ENCODE measurements around the gene AK8. TPM values are rescaled to one million over a fixed set of nuclear protein-coding genes. Genes with fewer than 3 reads are reported as not detected.

The AK8 gene
- total RNA-seq, 1 donor from 2014 or later: 0.25 TPM

DNA sequence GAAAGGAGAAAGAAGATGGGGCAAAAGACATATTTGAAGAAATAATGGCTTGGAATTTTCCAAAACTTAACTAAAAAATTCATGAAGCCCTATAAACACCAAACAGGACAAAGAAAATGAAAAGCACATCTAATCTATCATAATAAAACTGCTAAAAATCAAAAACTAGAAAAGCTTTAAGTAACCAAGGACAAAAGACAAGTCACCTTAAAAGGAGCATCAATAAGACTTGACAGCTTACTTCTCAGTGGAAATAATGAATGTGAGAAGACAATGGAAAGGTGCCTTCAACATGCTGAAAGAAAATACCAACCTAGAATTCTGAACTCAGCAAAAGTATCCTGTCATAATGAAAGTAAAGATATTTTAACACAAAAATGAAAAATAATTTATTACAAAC, 180.9 kb downstream of the AK8 start:
- Histone ChIP-seq H3K36me3 (no peaks in the 10 kb centered on the region), H3K4me3 (no peak overlapping the region), H3K27ac (no peak overlapping the region), H3K4me1 (no peaks in the 10 kb centered on the region), H3K9me3 (peaks cover 16% of the 10 kb centered on the region), H3K27me3 (no peaks in the 10 kb centered on the region)
- TF ChIP-seq POLR2A (IDR thresholded peaks at IDR 0.05): no peak
- intact Hi-C loops (cut with DNase I): no loop called here
- no peak for DNase-seq (ENCODE audit: extremely low spot score in 2 of 2)

DNA sequence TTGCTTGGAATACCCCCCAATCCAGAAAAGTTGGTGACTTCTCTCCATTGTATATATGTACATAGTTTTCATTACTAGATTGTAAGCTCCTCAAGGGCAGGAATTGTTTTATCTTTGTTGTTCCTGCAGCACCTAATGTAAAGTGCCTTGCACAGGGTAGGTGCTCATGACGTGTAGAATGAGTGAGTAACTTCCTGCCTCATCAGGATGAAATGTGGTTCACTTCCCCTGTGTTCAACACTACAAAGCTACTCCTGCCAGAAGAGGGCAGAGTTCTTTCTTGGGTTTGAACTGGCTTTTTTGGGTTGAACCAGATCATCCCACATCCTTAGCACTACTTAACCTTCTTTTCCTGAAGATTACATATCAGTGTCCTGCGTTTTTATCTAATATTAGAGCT, 183.9 kb downstream of the AK8 start:
- Histone ChIP-seq H3K9me3 (peaks cover 16% of the 10 kb centered on the region), H3K4me1 (no peaks in the 10 kb centered on the region), H3K36me3 (peaks cover 0 to 15% of the 10 kb centered on the region in 2 donors), H3K27ac (no peak overlapping the region), H3K27me3 (no peaks in the 10 kb centered on the region), H3K4me3 (no peak overlapping the region)
- TF ChIP-seq POLR2A (IDR thresholded peaks at IDR 0.05) (no peak), POLR2AphosphoS5 (IDR thresholded peaks at IDR 0.05; ENCODE audit: insufficient read depth in 1 of 2, low read depth in 1 of 2) (peak in 1 of 2 donors; percentile 31)
- intact Hi-C loops (cut with DNase I): no loop called here
- no peak for DNase-seq (ENCODE audit: extremely low spot score in 2 of 2)

GRCh38 chr9:132690696-132691095, 187.4 kb downstream of the AK8 start:
- Histone ChIP-seq H3K27ac (no peak overlapping the region), H3K27me3 (no peaks in the 10 kb centered on the region), H3K36me3 (peaks cover 0 to 48% of the 10 kb centered on the region in 2 donors), H3K4me1 (no peaks in the 10 kb centered on the region), H3K4me3 (no peak overlapping the region), H3K9me3 (no peaks in the 10 kb centered on the region)
- no peak for DNase-seq (ENCODE audit: extremely low spot score in 2 of 2)
- intact Hi-C loops (cut with DNase I): no loop called here
- TF ChIP-seq, protein P1, sequence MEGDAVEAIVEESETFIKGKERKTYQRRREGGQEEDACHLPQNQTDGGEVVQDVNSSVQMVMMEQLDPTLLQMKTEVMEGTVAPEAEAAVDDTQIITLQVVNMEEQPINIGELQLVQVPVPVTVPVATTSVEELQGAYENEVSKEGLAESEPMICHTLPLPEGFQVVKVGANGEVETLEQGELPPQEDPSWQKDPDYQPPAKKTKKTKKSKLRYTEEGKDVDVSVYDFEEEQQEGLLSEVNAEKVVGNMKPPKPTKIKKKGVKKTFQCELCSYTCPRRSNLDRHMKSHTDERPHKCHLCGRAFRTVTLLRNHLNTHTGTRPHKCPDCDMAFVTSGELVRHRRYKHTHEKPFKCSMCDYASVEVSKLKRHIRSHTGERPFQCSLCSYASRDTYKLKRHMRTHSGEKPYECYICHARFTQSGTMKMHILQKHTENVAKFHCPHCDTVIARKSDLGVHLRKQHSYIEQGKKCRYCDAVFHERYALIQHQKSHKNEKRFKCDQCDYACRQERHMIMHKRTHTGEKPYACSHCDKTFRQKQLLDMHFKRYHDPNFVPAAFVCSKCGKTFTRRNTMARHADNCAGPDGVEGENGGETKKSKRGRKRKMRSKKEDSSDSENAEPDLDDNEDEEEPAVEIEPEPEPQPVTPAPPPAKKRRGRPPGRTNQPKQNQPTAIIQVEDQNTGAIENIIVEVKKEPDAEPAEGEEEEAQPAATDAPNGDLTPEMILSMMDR (IDR thresholded peaks at IDR 0.05): no peak
- TF ChIP-seq POLR2AphosphoS5 (IDR thresholded peaks at IDR 0.05; ENCODE audit: insufficient read depth in 1 of 2, low read depth in 1 of 2) (no peak), POLR2A (IDR thresholded peaks at IDR 0.05) (no peak)

DNA sequence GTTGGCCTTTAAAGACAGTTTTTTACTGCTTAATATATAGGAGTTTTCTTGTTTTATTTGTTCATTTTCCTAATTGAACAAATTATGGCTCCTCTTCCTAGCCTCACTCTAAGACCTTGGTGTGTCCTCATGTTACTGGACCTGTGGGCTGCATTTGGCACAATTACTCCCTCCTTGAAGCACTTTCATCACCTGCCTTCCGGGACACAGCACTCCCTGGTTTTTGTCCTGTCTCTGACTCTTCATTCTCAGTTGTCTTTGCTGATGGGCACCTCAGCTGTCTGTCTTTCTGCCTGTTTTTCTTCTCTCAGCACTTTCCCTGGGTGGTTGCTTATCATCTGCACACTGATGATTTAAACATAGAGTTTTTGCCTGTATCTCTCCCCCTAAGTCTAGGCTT, 194.2 kb downstream of the AK8 start:
- Histone ChIP-seq H3K36me3 (peaks cover 0 to 81% of the 10 kb centered on the region in 2 donors), H3K9me3 (no peaks in the 10 kb centered on the region), H3K27ac (no peak overlapping the region), H3K27me3 (no peaks in the 10 kb centered on the region), H3K4me3 (no peak overlapping the region), H3K4me1 (no peaks in the 10 kb centered on the region)
- DNase-seq (ENCODE audit: extremely low spot score in 2 of 2): no peak
- intact Hi-C loops (cut with DNase I): no loop called here
- TF ChIP-seq POLR2AphosphoS5 (IDR thresholded peaks at IDR 0.05; ENCODE audit: insufficient read depth in 1 of 2, low read depth in 1 of 2): no peak
- TF ChIP-seq, protein P1 (IDR thresholded peaks at IDR 0.05): no peak
- TF ChIP-seq POLR2A (IDR thresholded peaks at IDR 0.05): no peak

DNA sequence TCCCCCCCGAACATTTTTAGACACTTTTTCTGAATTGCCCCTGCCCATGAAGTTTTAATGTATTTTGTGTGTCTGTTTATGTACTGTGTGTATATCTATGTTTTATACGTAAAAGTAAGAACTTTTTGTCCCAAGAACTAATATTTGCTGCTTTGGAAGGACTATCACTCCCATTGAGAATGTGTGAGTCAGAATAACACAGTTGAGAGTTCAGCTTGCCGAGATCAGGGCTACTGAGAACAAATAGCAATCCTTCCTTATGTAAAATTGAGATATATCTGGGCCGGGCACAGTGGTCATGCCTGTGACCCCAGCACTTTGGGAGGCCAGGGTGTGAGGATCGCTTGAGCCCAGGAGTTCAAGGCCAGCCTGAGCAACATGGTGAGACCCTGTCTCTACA, 196.5 kb downstream of the AK8 start:
- no peak for DNase-seq (ENCODE audit: extremely low spot score in 2 of 2)
- no peak for TF ChIP-seq POLR2AphosphoS5 (IDR thresholded peaks at IDR 0.05; ENCODE audit: insufficient read depth in 1 of 2, low read depth in 1 of 2)
- TF ChIP-seq, protein P1 (IDR thresholded peaks at IDR 0.05): no peak
- no peak for TF ChIP-seq POLR2A (IDR thresholded peaks at IDR 0.05)
- H3K27ac ChIP-seq: no peak overlapping the region
- intact Hi-C loops (cut with DNase I): no loop called here
- H3K4me3 ChIP-seq: no peak overlapping the region
- H3K36me3 ChIP-seq: peaks cover 0 to 70% of the 10 kb centered on the region in 2 donors
- H3K27me3 ChIP-seq: no peaks in the 10 kb centered on the region
- no peaks in the 10 kb centered on the region for H3K9me3 ChIP-seq
- peaks cover under 1% of the 10 kb centered on the region for H3K4me1 ChIP-seq

DNA sequence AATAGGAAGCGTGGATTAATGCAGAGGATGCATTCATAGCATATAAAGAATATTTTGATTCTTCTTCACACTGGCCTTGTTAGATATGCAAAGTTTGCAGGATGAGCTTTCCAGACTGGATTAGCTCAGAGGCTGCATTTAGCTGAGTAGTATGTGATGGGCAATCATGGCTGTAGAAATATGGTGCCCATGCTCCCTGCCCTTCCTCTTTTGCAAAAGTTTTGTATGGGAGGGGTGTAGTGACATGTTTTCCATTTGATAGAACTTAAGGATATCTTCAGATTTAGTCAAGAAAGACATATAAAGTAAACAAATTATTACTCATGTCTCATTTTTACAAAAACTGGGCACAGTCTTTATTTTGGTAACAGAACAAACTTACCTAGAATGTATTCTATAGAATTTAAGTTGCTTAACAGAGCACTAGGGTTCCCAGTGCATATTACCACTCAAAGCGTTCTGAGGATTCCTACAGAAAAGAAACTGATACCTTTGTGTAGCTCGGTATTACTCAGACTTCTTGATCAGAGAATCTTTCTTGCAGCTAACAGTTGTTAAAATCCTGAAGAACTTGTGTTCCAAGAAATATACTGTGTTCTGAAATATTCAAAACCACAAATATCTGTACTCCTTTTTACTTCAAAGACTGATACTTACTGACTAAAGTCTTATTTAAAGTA, 198.0 kb downstream of the AK8 start:
- H3K4me3 ChIP-seq: no peak overlapping the region
- H3K27me3 ChIP-seq: no peaks in the 10 kb centered on the region
- peaks cover 0 to 56% of the 10 kb centered on the region in 2 donors for H3K36me3 ChIP-seq
- no peaks in the 10 kb centered on the region for H3K9me3 ChIP-seq
- peaks cover 7% of the 10 kb centered on the region for H3K4me1 ChIP-seq
- no peak overlapping the region for H3K27ac ChIP-seq
- TF ChIP-seq POLR2AphosphoS5 (IDR thresholded peaks at IDR 0.05; ENCODE audit: insufficient read depth in 1 of 2, low read depth in 1 of 2): no peak
- TF ChIP-seq POLR2A (IDR thresholded peaks at IDR 0.05): no peak
- intact Hi-C loops (cut with DNase I): loop anchor here (10.0 kb wide), 1 partner anchor 195 kb away; the partner anchor contains the start of genes AK8 and SPACA9
- no peak for DNase-seq (ENCODE audit: extremely low spot score in 2 of 2)

Measured in vagina (tissue), 2 donors.